GM18519 (cell line): ENCODE data around the gene PDCD11.
"Not testable (repeated sequence)": the region's sequence is repeated elsewhere in the genome, so short reads cannot be mapped to it uniquely, and the experiment has no call there.

ENCODE experiments used
- ATAC-seq: cut with Tn5 transposase; IDR thresholded peaks from one replicate; pipeline ENCODE4 v1.9.1; 2021; ENCODE audit warnings: mild to moderate bottlenecking, moderate library complexity; ENCODE audit not compliant: unreplicated experiment, low FRiP score

PDCD11 gene

GRCh38 chr10:103416436-103417147, 20.2 kb downstream of the PDCD11 start:
- ATAC-seq = no peak

- ATAC-seq = not testable (repeated sequence)
Observed at GRCh38 chr10:103417148-103417469, 20.7 kb downstream of the PDCD11 start.

GRCh38 chr10:103417601-103418000, 21.2 kb downstream of the PDCD11 start:
- no peak for ATAC-seq

DNA sequence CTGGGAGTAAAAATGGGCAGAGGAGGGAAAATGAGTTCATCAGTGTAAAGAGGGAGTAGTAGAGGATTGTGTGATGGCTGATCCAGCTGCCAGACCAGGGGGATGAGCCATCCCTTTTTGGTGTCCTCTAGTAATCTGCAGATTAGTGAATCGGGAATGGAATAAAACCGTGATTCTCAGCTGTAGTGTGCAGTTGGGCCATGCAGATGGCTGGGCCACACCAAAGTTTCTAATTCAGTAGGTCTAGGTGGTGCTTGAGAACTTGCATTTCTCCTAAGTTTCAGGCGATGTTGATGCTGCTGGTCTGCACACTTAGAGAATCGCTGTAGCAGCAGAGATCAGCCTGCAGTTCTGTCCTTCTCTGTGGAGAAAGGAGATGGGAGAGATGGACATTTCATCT, 22.7 kb downstream of the PDCD11 start:
- ATAC-seq = no peak

DNA sequence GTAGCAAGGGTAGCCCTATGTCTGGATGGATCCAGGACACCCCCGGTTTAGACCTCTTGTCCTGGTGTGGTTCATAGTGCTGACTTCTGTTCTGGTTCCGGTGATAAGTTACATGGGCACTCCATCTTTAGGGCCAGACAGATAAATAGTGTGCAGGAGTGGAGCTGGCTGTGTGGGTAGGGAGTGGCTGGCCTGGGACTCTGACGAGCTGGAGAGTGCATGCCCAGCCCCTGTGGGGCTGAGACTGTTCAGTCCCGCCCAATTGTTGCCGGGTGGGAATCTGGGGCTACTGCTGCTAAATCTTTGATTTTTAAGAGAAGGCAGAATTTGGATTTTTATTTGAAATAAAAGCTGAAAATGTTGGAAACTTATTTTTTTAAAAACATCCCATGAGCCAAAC, 27.3 kb downstream of the PDCD11 start:
- no peak for ATAC-seq

DNA sequence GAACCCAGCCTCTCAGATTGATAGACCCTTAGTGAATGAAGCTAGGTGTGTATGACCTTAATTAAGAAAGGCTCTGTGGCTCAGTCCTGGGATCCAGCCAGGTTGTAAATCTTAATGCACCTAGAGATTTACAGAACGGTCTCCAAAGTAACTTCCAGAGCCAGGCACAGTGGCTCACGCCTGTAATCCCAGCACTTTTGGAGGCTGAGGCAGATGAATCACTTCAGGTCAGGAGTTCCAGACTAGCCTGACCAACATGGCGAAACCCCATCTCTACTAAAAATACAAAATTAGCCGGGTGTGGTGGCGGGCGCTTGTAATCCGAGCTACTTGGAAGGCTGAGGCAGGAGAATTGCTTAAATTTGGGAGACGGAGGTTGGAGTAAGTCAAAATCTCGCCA, 31.4 kb downstream of the PDCD11 start:
- ATAC-seq = no peak

DNA sequence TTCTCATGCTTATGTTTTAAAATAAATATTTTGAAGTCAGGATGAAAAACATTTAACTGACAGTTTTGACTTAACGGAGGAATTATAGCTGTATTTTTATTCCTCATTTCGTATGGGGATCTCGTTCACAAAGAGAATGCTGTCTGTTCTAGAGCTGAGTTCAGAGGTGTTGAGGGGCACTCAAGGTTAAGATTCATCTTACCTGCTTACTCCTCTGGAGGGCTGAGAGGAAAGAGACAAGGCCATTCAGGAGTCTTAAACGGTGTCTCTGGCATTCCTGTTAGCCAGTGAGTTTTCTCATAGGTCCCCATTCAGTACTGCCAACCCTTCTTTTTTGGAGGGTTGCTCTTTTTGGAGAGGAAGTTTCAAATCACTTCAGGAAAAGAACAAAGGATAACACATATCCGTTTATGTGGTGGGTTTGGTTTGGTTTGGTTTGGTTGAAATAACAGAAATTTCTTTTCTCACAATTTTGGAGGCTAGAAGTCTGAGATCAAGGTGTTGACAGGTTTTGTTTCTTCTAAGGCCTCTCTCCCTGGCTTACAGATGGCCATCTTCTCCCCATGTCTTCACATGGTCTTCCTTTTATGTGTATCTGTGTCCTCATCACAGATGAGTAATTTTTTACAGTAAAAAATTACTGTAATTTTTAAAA, 32.7 kb downstream of the PDCD11 start:
- ATAC-seq = no peak

GRCh38 chr10:103429647-103430046, 33.2 kb downstream of the PDCD11 start:
- no peak for ATAC-seq

DNA sequence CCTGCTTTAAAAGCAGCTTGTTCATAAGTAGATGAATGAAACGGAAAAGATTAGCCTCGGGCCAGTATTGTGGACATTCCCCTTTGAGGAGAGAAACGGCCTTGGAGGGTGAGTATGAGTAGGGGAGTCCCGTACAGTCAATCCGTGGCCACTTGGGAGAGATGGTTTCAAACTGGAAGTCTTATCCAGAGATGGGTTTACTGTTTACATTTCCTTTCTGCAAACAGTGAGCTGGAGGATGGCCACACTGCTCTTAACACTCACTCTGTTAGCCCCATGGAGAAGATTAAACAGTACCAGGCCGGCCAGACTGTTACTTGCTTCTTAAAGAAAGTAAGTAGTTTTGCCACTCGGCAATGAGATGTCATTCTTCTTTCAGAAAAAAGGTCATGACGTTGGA, 35.5 kb downstream of the PDCD11 start:
- no peak for ATAC-seq

- ATAC-seq = no peak
Observed at GRCh38 chr10:103433858-103434257, 37.4 kb downstream of the PDCD11 start.

DNA sequence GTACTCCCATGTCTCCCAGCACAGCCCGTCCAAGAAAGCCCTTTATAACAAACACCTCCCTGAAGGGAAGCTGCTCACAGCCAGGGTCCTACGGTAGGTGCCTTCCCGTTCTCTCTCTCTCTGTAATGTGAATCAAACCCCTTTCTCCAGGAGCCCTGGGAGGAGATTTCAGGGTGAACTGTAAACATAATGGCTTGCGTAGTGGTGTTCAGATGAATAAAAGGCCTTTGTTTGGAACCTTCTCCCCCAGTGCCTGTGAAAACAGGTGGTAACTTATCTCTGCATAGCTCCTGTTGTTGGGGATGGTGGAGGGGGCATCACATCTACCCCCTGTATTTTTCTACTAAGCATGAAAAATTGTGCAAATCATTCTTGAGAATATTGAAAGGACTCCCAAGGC, 43.4 kb downstream of the PDCD11 start:
- ATAC-seq = no peak

GRCh38 chr10:103440416-103440815, 44.0 kb downstream of the PDCD11 start:
- ATAC-seq = no peak

- no peak for ATAC-seq
Observed at GRCh38 chr10:103441206-103441605, 44.8 kb downstream of the PDCD11 start.

DNA sequence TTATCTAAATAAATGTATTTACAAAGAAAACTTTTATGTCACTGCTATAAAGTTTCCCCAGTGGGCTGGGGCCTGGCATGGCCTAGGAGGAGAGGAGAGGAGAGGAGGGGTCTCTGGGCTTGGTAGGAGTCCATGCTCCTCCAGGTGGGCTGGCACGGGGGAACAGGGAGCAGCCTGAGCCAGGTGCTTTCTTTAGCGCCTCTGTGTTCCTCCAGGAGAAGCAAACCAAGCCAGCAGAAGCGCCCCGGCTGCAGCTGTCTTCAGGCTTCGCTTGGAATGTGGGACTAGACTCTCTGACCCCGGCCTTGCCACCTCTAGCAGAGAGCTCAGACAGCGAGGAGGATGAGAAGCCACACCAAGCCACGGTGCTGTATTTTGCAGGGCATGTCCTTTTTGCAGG, 45.2 kb downstream of the PDCD11 start:
- no peak for ATAC-seq

DNA sequence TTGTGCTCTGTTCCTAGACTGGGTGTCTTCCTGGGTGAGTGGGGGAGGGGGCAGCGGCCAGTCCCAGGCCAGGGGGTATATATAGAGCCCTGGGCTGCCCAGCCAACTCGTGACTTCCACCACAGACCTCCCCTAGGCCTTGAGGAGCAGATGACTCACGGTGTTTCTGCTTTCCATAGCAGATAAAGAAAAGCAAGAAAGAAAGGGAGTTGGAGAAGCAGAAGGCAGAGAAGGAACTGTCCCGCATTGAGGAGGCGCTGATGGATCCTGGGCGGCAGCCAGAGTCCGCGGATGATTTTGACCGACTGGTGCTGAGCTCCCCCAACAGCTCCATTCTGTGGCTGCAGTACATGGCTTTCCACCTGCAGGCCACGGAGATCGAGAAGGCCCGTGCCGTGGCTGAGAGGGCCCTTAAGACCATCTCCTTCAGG, 45.6 kb downstream of the PDCD11 start:
- ATAC-seq = no peak

DNA sequence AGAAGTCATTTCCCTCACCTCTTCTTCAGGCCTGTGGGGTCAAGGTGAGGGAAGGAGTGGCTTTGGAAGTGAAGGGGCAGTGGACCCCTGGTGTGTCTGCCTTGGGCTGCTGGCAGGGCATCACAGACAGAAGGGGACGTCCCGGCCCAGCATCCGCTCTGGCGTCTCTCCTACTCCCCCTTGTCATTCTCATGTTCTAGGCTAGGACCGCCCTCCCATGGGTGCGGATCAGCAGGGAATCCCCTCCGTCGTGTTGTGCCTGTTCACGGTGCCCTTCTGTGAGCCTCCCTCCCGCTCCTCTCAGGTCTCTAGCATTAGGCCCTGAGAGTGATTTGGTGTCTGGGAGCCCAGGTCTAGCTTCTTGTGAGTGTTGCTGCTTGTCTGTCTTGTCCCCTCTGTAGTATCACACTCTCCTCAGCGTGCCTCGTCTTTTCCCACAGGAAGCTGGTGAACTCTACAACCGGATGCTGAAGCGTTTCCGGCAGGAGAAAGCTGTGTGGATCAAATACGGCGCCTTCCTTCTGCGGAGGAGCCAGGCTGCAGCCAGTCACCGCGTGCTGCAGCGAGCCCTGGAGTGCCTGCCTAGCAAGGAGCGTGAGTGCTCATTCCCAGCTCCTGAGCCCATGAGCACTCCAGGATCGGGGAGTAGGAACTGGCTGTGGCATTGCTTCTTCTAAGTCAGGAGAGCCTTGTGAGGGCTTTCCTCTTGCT, 47.2 kb downstream of the PDCD11 start:
- no peak for ATAC-seq

GRCh38 chr10:103444478-103444877, 48.1 kb downstream of the PDCD11 start:
- no peak for ATAC-seq

GRCh38 chr10:103445366-103445765, 48.9 kb downstream of the PDCD11 start:
- no peak for ATAC-seq

- no peak for ATAC-seq
Observed at GRCh38 chr10:103445767-103446567, 49.5 kb downstream of the PDCD11 start.

DNA sequence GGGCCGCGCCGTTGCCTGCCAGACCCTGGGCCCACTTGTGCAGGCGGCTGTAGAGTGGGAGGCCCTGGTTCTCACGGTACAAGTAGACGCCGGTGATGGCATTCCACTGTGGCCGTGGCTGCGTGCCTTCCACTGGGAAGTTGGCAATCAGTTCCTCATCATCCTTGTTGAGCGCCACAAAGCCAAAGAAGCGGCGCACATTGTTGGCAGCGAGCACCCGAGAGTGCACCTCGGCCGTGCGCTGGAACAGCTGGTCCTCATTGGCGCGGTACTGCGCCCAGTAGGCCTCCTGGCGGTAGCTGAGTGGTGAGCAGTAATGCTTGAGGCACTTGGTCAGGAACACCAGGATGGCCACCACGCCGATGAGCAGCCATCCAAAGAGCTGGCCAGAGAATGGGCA, 50.8 kb downstream of the PDCD11 start:
- ATAC-seq = no peak

GRCh38 chr10:103448746-103449145, 52.3 kb downstream of the PDCD11 start:
- no peak for ATAC-seq
